CD14-positive monocyte (primary cell): ENCODE measurements around the gene RAPGEF5. TPM values are rescaled to one million over a fixed set of nuclear protein-coding genes. Genes with fewer than 3 reads are reported as not detected.

Source experiments
- DNase-seq, 3 donors: peaks; one replicate each; pipeline ENCODE4 v3.0.0-alpha.2; 2011 to 2022
- H2AFZ ChIP-seq: 2 replicates; pipeline ENCODE4 v1.6.0; 2012; ENCODE audit warnings: mild to moderate bottlenecking, low read depth, low read length, inconsistent platforms; ENCODE audit not compliant: insufficient read depth, poor library complexity, severe bottlenecking
- H3K27ac ChIP-seq, 2 donors: 1 replicate in 1 of 2; 2 replicates in 1 of 2; pipeline ENCODE4 v1.5.1; 2012 to 2013; ENCODE audit warnings: low read length in 2 of 2, control low read depth in 1 of 2, inconsistent platforms in 1 of 2, low read depth in 1 of 2, mild to moderate bottlenecking in 1 of 2
- H3K27me3 ChIP-seq, 2 donors: one replicate each; pipeline versions ENCODE4 v1.6.0 to v1.6.1; 2011 to 2013; ENCODE audit warnings: low read length in 2 of 2; ENCODE audit not compliant: control insufficient read depth in 2 of 2, insufficient read depth in 2 of 2
- H3K36me3 ChIP-seq, 2 donors: replicated peaks in 1 of 2; 1 replicate in 1 of 2; 2 replicates in 1 of 2; pipeline versions ENCODE4 v1.5.1 to v1.6.1; 2012 to 2013; ENCODE audit warnings: low read length in 2 of 2, control low read depth in 1 of 2, inconsistent platforms in 1 of 2, mild to moderate bottlenecking in 1 of 2; ENCODE audit not compliant: insufficient read depth in 2 of 2, control insufficient read depth in 1 of 2
- H3K4me1 ChIP-seq, 2 donors: 1 replicate in 1 of 2; 2 replicates in 1 of 2; pipeline versions ENCODE4 v1.5.1 to v1.6.1; 2012 to 2013; ENCODE audit warnings: low read length in 2 of 2, control low read depth in 1 of 2, inconsistent platforms in 1 of 2, mild to moderate bottlenecking in 1 of 2, moderate library complexity in 1 of 2; ENCODE audit not compliant: insufficient read depth in 2 of 2, control insufficient read depth in 1 of 2
- H3K4me2 ChIP-seq: replicated peaks from 2 replicates; pipeline ENCODE3; 2012; ENCODE audit warnings: low read length, moderate library complexity, mild to moderate bottlenecking; ENCODE audit not compliant: poor library complexity, severe bottlenecking; ENCODE audit errors: extremely low read depth
- H3K4me3 ChIP-seq, 3 experiments: fragments of 200-600 bp in 1 of 3; sonication (generic) in 1 of 3; replicated peaks in 1 of 3; 1 replicate in 2 of 3; 2 replicates in 1 of 3; pipeline ENCODE4 v1.5.1; 2011 to 2013; ENCODE audit warnings: low read length in 3 of 3, mild to moderate bottlenecking in 3 of 3, control low read depth in 2 of 3, low read depth in 2 of 3, inconsistent platforms in 1 of 3, moderate library complexity in 1 of 3
- H3K79me2 ChIP-seq: 2 replicates; pipeline ENCODE4 v1.6.0; 2012; ENCODE audit warnings: mild to moderate bottlenecking, control low read depth, inconsistent platforms, low read length, moderate library complexity; ENCODE audit not compliant: insufficient read depth
- H3K9ac ChIP-seq: 2 replicates; pipeline ENCODE4 v1.6.0; 2017; ENCODE audit warnings: low read length, mild to moderate bottlenecking; ENCODE audit not compliant: insufficient read depth, poor library complexity, severe bottlenecking
- H3K9me3 ChIP-seq, 2 donors: replicated peaks in 1 of 2; 1 replicate in 1 of 2; 2 replicates in 1 of 2; pipeline versions ENCODE4 v1.5.1 to v1.6.1; 2012 to 2013; ENCODE audit warnings: low read length in 2 of 2, control low read depth in 1 of 2; ENCODE audit not compliant: control insufficient read depth in 1 of 2, insufficient read depth in 1 of 2
- H4K20me1 ChIP-seq: 2 replicates; pipeline ENCODE4 v1.6.0; 2012; ENCODE audit warnings: mild to moderate bottlenecking, low read length, control low read depth, moderate library complexity; ENCODE audit not compliant: insufficient read depth
- H3K27ac Mint-ChIP-seq, 7 donors: one replicate each; pipeline ENCODE4 v1.8.0; 2020; ENCODE audit warnings: mild to moderate bottlenecking in 7 of 7, mixed read lengths in 7 of 7, moderate library complexity in 6 of 7, inconsistent platforms in 2 of 7
- H3K27me3 Mint-ChIP-seq, 3 donors: one replicate each; pipeline ENCODE4 v1.8.0; 2021 to 2022; ENCODE audit warnings: low read depth in 3 of 3, mild to moderate bottlenecking in 3 of 3, mixed read lengths in 3 of 3, moderate library complexity in 3 of 3, inconsistent platforms in 1 of 3
- H3K36me3 Mint-ChIP-seq, 2 donors: one replicate each; pipeline ENCODE4 v1.8.0; 2020; ENCODE audit warnings: mixed read lengths in 2 of 2, inconsistent platforms in 1 of 2, mild to moderate bottlenecking in 1 of 2
- H3K4me1 Mint-ChIP-seq: one replicate; pipeline ENCODE4 v1.8.0; 2020; ENCODE audit warnings: mild to moderate bottlenecking, mixed read lengths
- H3K4me3 Mint-ChIP-seq, 2 donors: one replicate each; pipeline ENCODE4 v1.8.0; 2020; ENCODE audit warnings: mild to moderate bottlenecking in 2 of 2, mixed read lengths in 2 of 2, moderate library complexity in 1 of 2
- H3K9me3 Mint-ChIP-seq, 7 donors: one replicate each; pipeline ENCODE4 v1.8.0; 2020 to 2022; ENCODE audit warnings: mixed read lengths in 7 of 7, mild to moderate bottlenecking in 6 of 7, moderate library complexity in 6 of 7, inconsistent platforms in 2 of 7
- WGBS: methylation state at CpG from one replicate; pipeline ENCODE4 v1.1.5; 2013; ENCODE audit warnings: missing lambda C conversion rate; ENCODE audit not compliant: insufficient coverage; 5-methylcytosine and 5-hydroxymethylcytosine counted together
- intact Hi-C, 2 donors: fragments of 100-400 bp; cut with micrococcal nuclease; formaldehyde crosslinking; loops; one replicate each; pipeline versions ENCODE4 v1.15.0 to v1.15.1; 2023
- polyA plus RNA-seq, 3 donors: library from polyadenylated mRNA; depleted of rRNA in 1 of 3; unstranded in 2 of 3; stranded (reverse) in 1 of 3; fragments of 300-500 nt in 2 of 3; fragments of >200 nt in 1 of 3; fragmentation: Illumina TruSeq in 2 of 3; gene quantifications; 1 replicate in 2 of 3; 2 replicates in 1 of 3; pipeline ENCODE4 v1.2.3, GENCODE V29; 2012 to 2021
- TF ChIP-seq, protein P1 (sequence below): fragments of 200-600 bp; IDR thresholded peaks from one replicate; pipeline ENCODE4 v1.8.0; 2022; ENCODE audit warnings: antibody characterized with exemption, mild to moderate bottlenecking

The RAPGEF5 gene
- polyA plus RNA-seq, 3 donors: not detected

GRCh38 chr7:22277375-22277774 lies 79.6 kb downstream of the RAPGEF5 start:
- Histone ChIP-seq H2AFZ (no peak overlapping the region), H4K20me1 (no peaks in the 10 kb centered on the region), H3K79me2 (no peaks in the 10 kb centered on the region), H3K4me2 (no peak overlapping the region), H3K27me3 (no peaks in the 10 kb centered on the region), H3K36me3 (no peaks in the 10 kb centered on the region), H3K9ac (no peak overlapping the region), H3K27ac (no peak overlapping the region), H3K4me1 (no peaks in the 10 kb centered on the region), H3K9me3 (no peaks in the 10 kb centered on the region), H3K4me3 (no peak overlapping the region)
- Mint-ChIP-seq H3K4me3 (no peak overlapping the region), H3K9me3 (peaks cover 0 to 4% (median 2%) of the 10 kb centered on the region in 7 donors), H3K27me3 (peaks cover 0 to 4% (median 0%) of the 10 kb centered on the region in 3 donors), H3K27ac (no peak overlapping the region), H3K36me3 (no peaks in the 10 kb centered on the region), H3K4me1 (no peaks in the 10 kb centered on the region)
- TF ChIP-seq, protein P1, sequence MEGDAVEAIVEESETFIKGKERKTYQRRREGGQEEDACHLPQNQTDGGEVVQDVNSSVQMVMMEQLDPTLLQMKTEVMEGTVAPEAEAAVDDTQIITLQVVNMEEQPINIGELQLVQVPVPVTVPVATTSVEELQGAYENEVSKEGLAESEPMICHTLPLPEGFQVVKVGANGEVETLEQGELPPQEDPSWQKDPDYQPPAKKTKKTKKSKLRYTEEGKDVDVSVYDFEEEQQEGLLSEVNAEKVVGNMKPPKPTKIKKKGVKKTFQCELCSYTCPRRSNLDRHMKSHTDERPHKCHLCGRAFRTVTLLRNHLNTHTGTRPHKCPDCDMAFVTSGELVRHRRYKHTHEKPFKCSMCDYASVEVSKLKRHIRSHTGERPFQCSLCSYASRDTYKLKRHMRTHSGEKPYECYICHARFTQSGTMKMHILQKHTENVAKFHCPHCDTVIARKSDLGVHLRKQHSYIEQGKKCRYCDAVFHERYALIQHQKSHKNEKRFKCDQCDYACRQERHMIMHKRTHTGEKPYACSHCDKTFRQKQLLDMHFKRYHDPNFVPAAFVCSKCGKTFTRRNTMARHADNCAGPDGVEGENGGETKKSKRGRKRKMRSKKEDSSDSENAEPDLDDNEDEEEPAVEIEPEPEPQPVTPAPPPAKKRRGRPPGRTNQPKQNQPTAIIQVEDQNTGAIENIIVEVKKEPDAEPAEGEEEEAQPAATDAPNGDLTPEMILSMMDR: no peak
- intact Hi-C loops: no loop called here
- 95% methylated on average over 3 of the region's 4 CpGs for WGBS
- no peak for DNase-seq

GRCh38 chr7:22275661-22276060 lies 81.3 kb downstream of the RAPGEF5 start:
- Histone ChIP-seq H3K27me3 (no peaks in the 10 kb centered on the region), H3K79me2 (no peaks in the 10 kb centered on the region), H3K9ac (no peak overlapping the region), H3K9me3 (no peaks in the 10 kb centered on the region), H4K20me1 (no peaks in the 10 kb centered on the region), H3K4me2 (no peak overlapping the region), H3K27ac (no peak overlapping the region), H3K36me3 (no peaks in the 10 kb centered on the region), H2AFZ (no peak overlapping the region), H3K4me1 (no peaks in the 10 kb centered on the region), H3K4me3 (no peak overlapping the region)
- Mint-ChIP-seq H3K27ac (no peak overlapping the region), H3K9me3 (peaks cover 0 to 4% (median 2%) of the 10 kb centered on the region in 7 donors), H3K4me1 (no peaks in the 10 kb centered on the region), H3K36me3 (no peaks in the 10 kb centered on the region), H3K4me3 (no peak overlapping the region), H3K27me3 (peaks cover 0 to 4% (median 0%) of the 10 kb centered on the region in 3 donors)
- intact Hi-C loops: no loop called here
- 100% methylated on average over 1 of the region's 2 CpGs for WGBS
- TF ChIP-seq, protein P1: no peak
- DNase-seq: no peak
